K562 (cell line): ENCODE data around the gene GTPBP2. TPM values are rescaled to one million over a fixed set of nuclear protein-coding genes. Genes with fewer than 3 reads are reported as not detected.
A peak's percentile ranks its signal among the peaks of the same experiment; 100 is the strongest.

Source experiments
- ATAC-seq: fragments of 200-7000 bp; cut with Tn5 transposase; 3 replicates; pipeline ENCODE4 v1.9.1; 2020; ENCODE audit warnings: moderate library complexity
- BruUV-seq: library from RNA; stranded (reverse); fragments of 400-500 nt; replicated peaks from 2 replicates; lab custom pipeline; 2021; lab: Mats Ljungman, UMichigan
- CTCF ChIA-PET: fragments of 300-600 bp; formaldehyde crosslinking; extraction: SDS; loops from one replicate; lab custom pipeline; 2021; ENCODE audit warnings: low intra/inter-chr PET ratio; lab: Yijun Ruan, JAX
- POLR2A ChIA-PET: fragments of 300-600, 350-650 bp; sonication (Branson Sonifier 250); formaldehyde crosslinking; extraction: SDS; loops from one replicate; lab custom pipeline; 2021; ENCODE audit warnings: antibody characterized with exemption, inconsistent platforms; lab: Yijun Ruan, JAX
- DNase-seq, 4 experiments: peaks; one replicate each; pipeline versions ENCODE4 v3.0.0 to v3.0.0-alpha.2; 2011 to 2018; ENCODE audit warnings: low spot score in 3 of 4, mixed read lengths in 3 of 4; ENCODE audit errors: extremely low read depth in 1 of 4
- FAIRE-seq: peaks from 2 replicates; lab custom pipeline; 2011; peaks lifted over from hg19 to GRCh38; lab: Jason Lieb, UNC
- H2AFZ ChIP-seq: 2 replicates; pipeline ENCODE4 v1.6.0; 2011; ENCODE audit warnings: low read depth, low read length, control low read depth, inconsistent platforms
- H3K27ac ChIP-seq: fragments of 200-600 bp; 3 replicates; pipeline ENCODE4 v1.8.0; 2011; ENCODE audit warnings: low read depth, mild to moderate bottlenecking, control low read depth, inconsistent platforms, low read length, moderate library complexity, mixed read lengths; ENCODE audit errors: extremely low read depth
- H3K27me3 ChIP-seq, 2 experiments: fragments of 300-600 bp in 1 of 2; 2 replicates in 1 of 2; 3 replicates in 1 of 2; pipeline versions ENCODE4 v1.6.0 to v1.8.0; 2011; ENCODE audit warnings: inconsistent platforms in 2 of 2, low read length in 2 of 2, mild to moderate bottlenecking in 1 of 2, mixed read lengths in 1 of 2, moderate library complexity in 1 of 2; ENCODE audit not compliant: control insufficient read depth in 2 of 2, insufficient read depth in 2 of 2
- H3K36me3 ChIP-seq: fragments of 300-600 bp; 3 replicates; pipeline ENCODE4 v1.8.0; 2011; ENCODE audit warnings: mild to moderate bottlenecking, low read length, inconsistent platforms; ENCODE audit not compliant: control insufficient read depth, insufficient read depth
- H3K4me1 ChIP-seq, 2 experiments: fragments of 200-600 bp in 1 of 2; replicated peaks in 1 of 2; 2 replicates in 1 of 2; 3 replicates in 1 of 2; pipeline versions ENCODE4 v1.5.1 to v1.8.0; 2011; ENCODE audit warnings: inconsistent platforms in 2 of 2, low read length in 2 of 2, mild to moderate bottlenecking in 1 of 2, mixed read lengths in 1 of 2, moderate library complexity in 1 of 2; ENCODE audit not compliant: control insufficient read depth in 2 of 2, insufficient read depth in 2 of 2
- H3K4me2 ChIP-seq: 2 replicates; pipeline ENCODE4 v1.6.1; 2011; ENCODE audit warnings: low read length, control low read depth, inconsistent platforms, mixed read lengths; ENCODE audit not compliant: insufficient read depth
- H3K4me3 ChIP-seq: fragments of 200-600 bp; sonication (generic), shearing (Covaris generic); 2 replicates; pipeline ENCODE4 v1.5.1; 2016; ENCODE audit warnings: control low read depth, inconsistent platforms
- H3K79me2 ChIP-seq: fragments of 200-600 bp; 3 replicates; pipeline ENCODE4 v1.8.0; 2011; ENCODE audit warnings: low read length, inconsistent platforms; ENCODE audit not compliant: control insufficient read depth, insufficient read depth
- H3K9ac ChIP-seq, 2 experiments: 2 replicates each; pipeline versions ENCODE4 v1.6.0 to v1.6.1; 2011; ENCODE audit warnings: low read depth in 2 of 2, low read length in 2 of 2, control low read depth in 1 of 2, inconsistent platforms in 1 of 2, mild to moderate bottlenecking in 1 of 2, mixed read lengths in 1 of 2; ENCODE audit not compliant: insufficient read depth in 1 of 2
- H3K9me1 ChIP-seq: one replicate; pipeline ENCODE4 v1.6.0; 2011; ENCODE audit warnings: inconsistent platforms, mild to moderate bottlenecking, low read length, moderate library complexity; ENCODE audit not compliant: control insufficient read depth, insufficient read depth
- H3K9me3 ChIP-seq: replicated peaks from 2 replicates; pipeline ENCODE4 v1.5.1; 2011; ENCODE audit warnings: low read depth, low read length, inconsistent platforms; ENCODE audit not compliant: control insufficient read depth, insufficient read depth
- H4K20me1 ChIP-seq: replicated peaks from 2 replicates; pipeline ENCODE4 v1.6.1; 2011; ENCODE audit warnings: low read length, inconsistent platforms, mixed read lengths; ENCODE audit not compliant: control insufficient read depth, insufficient read depth
- ADNP ChIP-seq: fragments of 200-800 bp; sonication (Bioruptor generic); IDR thresholded peaks from 2 replicates; pipeline ENCODE4 v1.6.1; 2016; ENCODE audit warnings: missing genetic modification characterization, missing compliant biosample characterization
- CHCHD3 ChIP-seq: fragments of 250-450 bp; sonication (Bioruptor Pico); IDR thresholded peaks from 2 replicates; pipeline ENCODE4 v2.1.2; 2022; ENCODE audit warnings: mild to moderate bottlenecking
- CHD4 ChIP-seq: fragments of 200-600 bp; sonication (generic); IDR thresholded peaks from 3 replicates; pipeline ENCODE4 v1.6.1; 2012; ENCODE audit warnings: low read depth, mild to moderate bottlenecking, mixed read lengths, low read length, inconsistent platforms; ENCODE audit not compliant: insufficient read depth, insufficient replicate concordance, poor library complexity, severe bottlenecking
- KDM1A ChIP-seq, 2 experiments: fragments of 450-650 bp; IDR thresholded peaks; 2 replicates each; pipeline ENCODE4 v1.6.1; 2016; ENCODE audit warnings: mild to moderate bottlenecking in 2 of 2
- SAP30 ChIP-seq: fragments of 200-600 bp; sonication (generic); IDR thresholded peaks from 2 replicates; pipeline ENCODE4 v1.6.1; 2012; ENCODE audit warnings: borderline replicate concordance, low read depth, mild to moderate bottlenecking, moderate library complexity, low read length, control low read depth, inconsistent platforms; ENCODE audit not compliant: insufficient read depth, poor library complexity, severe bottlenecking
- SMAD1 ChIP-seq: fragments of 150-350 bp; IDR thresholded peaks from 2 replicates; pipeline ENCODE4 v1.6.1; 2014; ENCODE audit warnings: low read length, low read depth; ENCODE audit not compliant: partially characterized antibody
- SOX6 ChIP-seq: fragments of 450-650 bp; IDR thresholded peaks from 2 replicates; pipeline ENCODE4 v1.6.1; 2014; ENCODE audit warnings: mild to moderate bottlenecking
- WGBS: fragments of 100-300 bp; shearing (Covaris generic); methylation state at CpG from one replicate; pipeline ENCODE4 v1.1.6; 2016; ENCODE audit warnings: low coverage, mixed read lengths; ENCODE audit not compliant: insufficient coverage; ENCODE audit errors: missing lambda C conversion rate; 5-methylcytosine and 5-hydroxymethylcytosine counted together
- in situ Hi-C: fragments of 300-500 bp; cut with MboI; formaldehyde crosslinking; loops from 4 replicates; pipeline ENCODE4 v1.15.0; 2018; ENCODE audit warnings: inconsistent platforms, mixed read lengths
- intact Hi-C: fragments of 100-400 bp; cut with micrococcal nuclease; formaldehyde crosslinking; loops from 2 replicates; pipeline ENCODE4 v1.14.2; 2022
- polyA plus RNA-seq, 8 experiments: library from polyadenylated mRNA; depleted of rRNA in 4 of 8; stranded (reverse) in 5 of 8; unstranded in 3 of 8; fragments of >200 nt; fragmentation: Nextera tagmentation in 2 of 8; fragmentation: Illumina TruSeq in 1 of 8; extraction: Ambion mirVana in 2 of 8; extraction: Trizol in 1 of 8; gene quantifications; 2 replicates each; pipeline versions ENCODE4 v1.2.1 to v1.2.3, GENCODE V29; 2011 to 2014; ENCODE audit warnings: inconsistent platforms in 1 of 8, missing spikeins in 1 of 8
- total RNA-seq, 7 experiments: library from RNA; depleted of rRNA in 6 of 7; stranded (reverse); fragments of >200 nt in 6 of 7; fragmentation: Illumina TruSeq in 2 of 7; extraction: Trizol in 2 of 7; gene quantifications; 2 replicates each; pipeline versions ENCODE4 v1.2.1 to v1.2.3, GENCODE V29; 2011 to 2021; ENCODE audit warnings: low replicate concordance in 1 of 7
- TF ChIP-seq, protein P1 (sequence below), 2 experiments: fragments of 450-650 bp; formaldehyde crosslinking in 1 of 2; IDR thresholded peaks; 2 replicates each; pipeline versions ENCODE4 v1.4.0 to v1.6.1; 2014 to 2020; ENCODE audit warnings: mild to moderate bottlenecking in 2 of 2, borderline replicate concordance in 1 of 2, low read depth in 1 of 2
- TF ChIP-seq, protein P2 (sequence below): fragments of 250-450 bp; sonication (Bioruptor Pico); IDR thresholded peaks from 2 replicates; pipeline ENCODE4 v1.5.0; 2021; ENCODE audit warnings: mild to moderate bottlenecking, borderline replicate concordance

Gene GTPBP2
- total and polyA plus RNA-seq, 9 of the 15 experiments (the other 6 are each of a cell fraction or from before 2014, with no cell fraction given): 48.4 to 196 (median 111) TPM

DNA sequence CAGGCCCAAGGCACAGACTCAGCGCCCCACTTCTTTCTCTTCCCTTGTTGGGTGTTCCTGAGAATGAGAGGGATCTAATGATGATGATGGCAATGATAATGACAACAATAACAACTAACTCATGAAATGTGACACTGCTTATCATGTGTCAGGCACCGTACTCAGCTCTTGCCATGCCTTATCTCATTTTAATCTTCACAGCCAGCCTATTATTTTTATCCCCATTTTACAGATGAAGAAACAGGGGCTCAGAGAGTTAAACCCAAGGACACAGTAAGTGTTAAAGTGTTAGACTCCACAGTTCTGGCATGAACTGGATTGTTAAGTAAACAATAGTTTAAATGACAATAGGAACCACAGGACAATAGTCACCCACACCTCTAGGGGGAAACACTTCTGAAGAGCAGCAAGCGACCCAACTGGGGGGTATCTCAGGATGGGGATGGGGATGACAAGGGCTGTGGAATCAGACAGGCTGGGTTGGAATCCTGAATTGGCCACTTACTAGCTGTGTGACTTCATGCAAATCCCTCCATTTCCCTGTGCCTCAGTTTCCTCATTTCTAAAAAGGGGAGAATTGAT, 28.2 kb upstream of the GTPBP2 start:
- CTCF ChIA-PET: no interaction called here
- H3K4me3 ChIP-seq: no peak overlapping the region
- H4K20me1 ChIP-seq: no peaks in the 10 kb centered on the region
- in situ Hi-C loops (no loop called here), intact Hi-C loops (no loop called here)
- 43% methylated on average over 3 of the region's 3 CpGs for WGBS
- H3K9me1 ChIP-seq: no peaks in the 10 kb centered on the region
- no peak overlapping the region for H3K4me2 ChIP-seq
- no peak overlapping the region for H3K9ac ChIP-seq
- BruUV-seq: no TSS peak
- H3K4me1 ChIP-seq: peaks cover 3 to 10% of the 10 kb centered on the region in 2 experiments; a peak in 3 of 5 replicates
- ATAC-seq (peak; percentile 43; the same call in 1 of the 3 replicates), DNase-seq (peak in 1 of 4 experiments; percentile 51), FAIRE-seq (no peak)
- no peaks in the 10 kb centered on the region for H3K36me3 ChIP-seq
- POLR2A ChIA-PET: interaction anchor here (0.9 to 3.1 kb wide), 7 partner anchors 9 to 105 kb away, joined by 3 to 15 read pairs (median 3); partner anchors contain the start of gene GTPBP2
- H3K79me2 ChIP-seq: no peaks in the 10 kb centered on the region
- H3K27ac ChIP-seq: no peak overlapping the region
- no peaks in the 10 kb centered on the region for H3K27me3 ChIP-seq
- H2AFZ ChIP-seq: no peak overlapping the region
- 0 out of 2 replicates have a peak, but pooled peaks cover 3% of the 10 kb centered on the region for H3K9me3 ChIP-seq
- TF ChIP-seq SAP30: no peak
- 0 out of 2 replicates have a peak, but pooled peaks have one; percentile 37 for TF ChIP-seq SOX6
- peak; percentile 34 to 57; a peak in 2 of 4 replicates for TF ChIP-seq KDM1A (IDR thresholded peaks at IDR 0.05)
- TF ChIP-seq CHCHD3 (CRISPR knock-in tag): no peak
- peak; percentile 55 for TF ChIP-seq CHD4
- no peak for TF ChIP-seq SMAD1
- TF ChIP-seq, protein P1, sequence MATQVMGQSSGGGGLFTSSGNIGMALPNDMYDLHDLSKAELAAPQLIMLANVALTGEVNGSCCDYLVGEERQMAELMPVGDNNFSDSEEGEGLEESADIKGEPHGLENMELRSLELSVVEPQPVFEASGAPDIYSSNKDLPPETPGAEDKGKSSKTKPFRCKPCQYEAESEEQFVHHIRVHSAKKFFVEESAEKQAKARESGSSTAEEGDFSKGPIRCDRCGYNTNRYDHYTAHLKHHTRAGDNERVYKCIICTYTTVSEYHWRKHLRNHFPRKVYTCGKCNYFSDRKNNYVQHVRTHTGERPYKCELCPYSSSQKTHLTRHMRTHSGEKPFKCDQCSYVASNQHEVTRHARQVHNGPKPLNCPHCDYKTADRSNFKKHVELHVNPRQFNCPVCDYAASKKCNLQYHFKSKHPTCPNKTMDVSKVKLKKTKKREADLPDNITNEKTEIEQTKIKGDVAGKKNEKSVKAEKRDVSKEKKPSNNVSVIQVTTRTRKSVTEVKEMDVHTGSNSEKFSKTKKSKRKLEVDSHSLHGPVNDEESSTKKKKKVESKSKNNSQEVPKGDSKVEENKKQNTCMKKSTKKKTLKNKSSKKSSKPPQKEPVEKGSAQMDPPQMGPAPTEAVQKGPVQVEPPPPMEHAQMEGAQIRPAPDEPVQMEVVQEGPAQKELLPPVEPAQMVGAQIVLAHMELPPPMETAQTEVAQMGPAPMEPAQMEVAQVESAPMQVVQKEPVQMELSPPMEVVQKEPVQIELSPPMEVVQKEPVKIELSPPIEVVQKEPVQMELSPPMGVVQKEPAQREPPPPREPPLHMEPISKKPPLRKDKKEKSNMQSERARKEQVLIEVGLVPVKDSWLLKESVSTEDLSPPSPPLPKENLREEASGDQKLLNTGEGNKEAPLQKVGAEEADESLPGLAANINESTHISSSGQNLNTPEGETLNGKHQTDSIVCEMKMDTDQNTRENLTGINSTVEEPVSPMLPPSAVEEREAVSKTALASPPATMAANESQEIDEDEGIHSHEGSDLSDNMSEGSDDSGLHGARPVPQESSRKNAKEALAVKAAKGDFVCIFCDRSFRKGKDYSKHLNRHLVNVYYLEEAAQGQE (IDR thresholded peaks at IDR 0.05; ENCODE audit: borderline replicate concordance): 0 out of 2 replicates have a peak, but pooled peaks have one; percentile 38
- TF ChIP-seq, protein P1 (CRISPR knock-in tag; IDR thresholded peaks at IDR 0.05; ENCODE audit: low read depth): no peak
- TF ChIP-seq, protein P2, sequence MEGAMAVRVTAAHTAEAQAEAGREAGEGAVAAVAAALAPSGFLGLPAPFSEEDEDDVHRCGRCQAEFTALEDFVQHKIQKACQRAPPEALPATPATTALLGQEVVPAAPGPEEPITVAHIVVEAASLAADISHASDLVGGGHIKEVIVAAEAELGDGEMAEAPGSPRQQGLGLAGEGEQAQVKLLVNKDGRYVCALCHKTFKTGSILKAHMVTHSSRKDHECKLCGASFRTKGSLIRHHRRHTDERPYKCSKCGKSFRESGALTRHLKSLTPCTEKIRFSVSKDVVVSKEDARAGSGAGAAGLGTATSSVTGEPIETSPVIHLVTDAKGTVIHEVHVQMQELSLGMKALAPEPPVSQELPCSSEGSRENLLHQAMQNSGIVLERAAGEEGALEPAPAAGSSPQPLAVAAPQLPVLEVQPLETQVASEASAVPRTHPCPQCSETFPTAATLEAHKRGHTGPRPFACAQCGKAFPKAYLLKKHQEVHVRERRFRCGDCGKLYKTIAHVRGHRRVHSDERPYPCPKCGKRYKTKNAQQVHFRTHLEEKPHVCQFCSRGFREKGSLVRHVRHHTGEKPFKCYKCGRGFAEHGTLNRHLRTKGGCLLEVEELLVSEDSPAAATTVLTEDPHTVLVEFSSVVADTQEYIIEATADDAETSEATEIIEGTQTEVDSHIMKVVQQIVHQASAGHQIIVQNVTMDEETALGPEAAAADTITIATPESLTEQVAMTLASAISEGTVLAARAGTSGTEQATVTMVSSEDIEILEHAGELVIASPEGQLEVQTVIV: no peak
- peak; percentile 72 for TF ChIP-seq ADNP (tag)
